Brain pericyte (primary cell): ENCODE results near the gene SLC34A2.

Experiments used
- DNase-seq: peaks from one replicate; pipeline ENCODE4 v3.0.0-alpha.2; 2012; ENCODE audit warnings: low read depth, low spot score

SLC34A2 gene

GRCh38 chr4:25722964-25723363 is 67.3 kb downstream of the SLC34A2 start:
- DNase-seq, result no peak

- DNase-seq, result no peak
Observed at GRCh38 chr4:25723409-25723808, 67.8 kb downstream of the SLC34A2 start.

GRCh38 chr4:25725870-25726269 is 70.2 kb downstream of the SLC34A2 start:
- DNase-seq, result no peak

- no peak for DNase-seq
Observed at GRCh38 chr4:25727711-25728493, 72.3 kb downstream of the SLC34A2 start.
